Superior temporal gyrus (tissue), 1 donor: ENCODE data around the gene TTI1.

ENCODE experiments used
- DNase-seq: peaks from one replicate; pipeline ENCODE4 v3.0.0-alpha.2; 2016; ENCODE audit errors: extremely low spot score

TTI1 gene

GRCh38 chr20:37937686-37938085, 95.6 kb downstream of the TTI1 start:
- DNase-seq: no peak

GRCh38 chr20:37936451-37936850, 96.8 kb downstream of the TTI1 start:
- no peak for DNase-seq

- no peak for DNase-seq
Measured at GRCh38 chr20:37936041-37936440, 97.2 kb downstream of the TTI1 start.

- DNase-seq: no peak
Measured at GRCh38 chr20:37935435-37935834, 97.8 kb downstream of the TTI1 start.

GRCh38 chr20:37934634-37935375, 98.5 kb downstream of the TTI1 start:
- no peak for DNase-seq

GRCh38 chr20:37933786-37934633, 99.2 kb downstream of the TTI1 start:
- no peak for DNase-seq
